Neural progenitor cell (in vitro differentiated cells): ENCODE results near the gene DGCR6L.
"Not testable (repeated sequence)": the region's sequence is repeated elsewhere in the genome, so short reads cannot be mapped to it uniquely, and the experiment has no call there.

Experiments used
- EZH2 ChIP-seq: fragments of 200-600 bp; sonication (generic); IDR thresholded peaks from 2 replicates; pipeline ENCODE4 v1.6.1; 2017; ENCODE audit warnings: antibody characterized with exemption, mild to moderate bottlenecking, moderate library complexity
- TF ChIP-seq, protein P1 (sequence below): fragments of 200-600 bp; sonication (generic); IDR thresholded peaks from 2 replicates; pipeline ENCODE4 v1.5.1; 2017; ENCODE audit warnings: antibody characterized with exemption, mild to moderate bottlenecking

DNA sequence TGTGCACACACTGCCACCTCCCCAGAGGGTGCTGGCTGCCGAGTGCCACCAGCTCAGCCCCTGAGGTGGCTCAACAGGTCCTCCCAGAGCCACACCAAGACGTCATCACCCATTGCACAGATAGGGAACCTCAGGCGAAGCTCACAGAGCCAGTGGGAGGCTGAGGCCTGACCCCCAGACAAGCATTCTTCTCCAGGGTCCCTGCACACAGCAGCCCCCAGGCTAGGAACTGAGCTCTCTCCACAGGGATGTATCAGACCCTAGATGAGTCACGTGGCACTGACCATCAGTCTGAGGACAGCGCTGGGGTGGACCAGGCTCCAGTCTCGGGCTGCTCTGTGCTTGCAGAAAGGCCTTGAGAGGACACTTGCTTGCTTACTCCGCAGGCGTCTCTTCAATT, 50.2 kb downstream of the DGCR6L start:
- TF ChIP-seq, protein P1, sequence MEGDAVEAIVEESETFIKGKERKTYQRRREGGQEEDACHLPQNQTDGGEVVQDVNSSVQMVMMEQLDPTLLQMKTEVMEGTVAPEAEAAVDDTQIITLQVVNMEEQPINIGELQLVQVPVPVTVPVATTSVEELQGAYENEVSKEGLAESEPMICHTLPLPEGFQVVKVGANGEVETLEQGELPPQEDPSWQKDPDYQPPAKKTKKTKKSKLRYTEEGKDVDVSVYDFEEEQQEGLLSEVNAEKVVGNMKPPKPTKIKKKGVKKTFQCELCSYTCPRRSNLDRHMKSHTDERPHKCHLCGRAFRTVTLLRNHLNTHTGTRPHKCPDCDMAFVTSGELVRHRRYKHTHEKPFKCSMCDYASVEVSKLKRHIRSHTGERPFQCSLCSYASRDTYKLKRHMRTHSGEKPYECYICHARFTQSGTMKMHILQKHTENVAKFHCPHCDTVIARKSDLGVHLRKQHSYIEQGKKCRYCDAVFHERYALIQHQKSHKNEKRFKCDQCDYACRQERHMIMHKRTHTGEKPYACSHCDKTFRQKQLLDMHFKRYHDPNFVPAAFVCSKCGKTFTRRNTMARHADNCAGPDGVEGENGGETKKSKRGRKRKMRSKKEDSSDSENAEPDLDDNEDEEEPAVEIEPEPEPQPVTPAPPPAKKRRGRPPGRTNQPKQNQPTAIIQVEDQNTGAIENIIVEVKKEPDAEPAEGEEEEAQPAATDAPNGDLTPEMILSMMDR: not testable (repeated sequence)
- not testable (repeated sequence) for TF ChIP-seq EZH2
